H7 (cell line): ENCODE results near the gene SLC49A4. TPM values are rescaled to one million over a fixed set of nuclear protein-coding genes. Genes with fewer than 3 reads are reported as not detected.

Experiments used
- DNase-seq: peaks from one replicate; pipeline ENCODE4 v3.0.0; 2012
- H3K27me3 ChIP-seq: 2 replicates; pipeline ENCODE4 v1.6.0; 2011; ENCODE audit warnings: mild to moderate bottlenecking, low read length; ENCODE audit not compliant: control insufficient read depth, insufficient read depth
- H3K36me3 ChIP-seq: replicated peaks from 2 replicates; pipeline ENCODE4 v1.5.1; 2011; ENCODE audit warnings: low read length; ENCODE audit not compliant: control insufficient read depth, insufficient read depth
- H3K4me3 ChIP-seq: 2 replicates; pipeline ENCODE4 v1.5.1; 2011; ENCODE audit warnings: low read depth, mild to moderate bottlenecking, control low read depth, low read length, moderate library complexity; ENCODE audit not compliant: insufficient read depth
- total RNA-seq: library from RNA; depleted of rRNA; stranded (reverse); fragments of >200 nt; shearing (Covaris generic); gene quantifications from 2 replicates; pipeline ENCODE4 v1.2.3, GENCODE V29; 2014

The SLC49A4 gene
- total RNA-seq, 1 experiment from 2014 or later: 10.0 TPM

- Histone ChIP-seq H3K4me3 (no peak overlapping the region), H3K27me3 (no peaks in the 10 kb centered on the region; the same call in 1 of the 2 replicates), H3K36me3 (no peaks in the 10 kb centered on the region)
- DNase-seq: no peak
Observed at GRCh38 chr3:122892118-122892960, 97.5 kb downstream of the SLC49A4 start.

- H3K36me3 ChIP-seq: no peaks in the 10 kb centered on the region
- DNase-seq: no peak
- no peaks in the 10 kb centered on the region; the same call in 1 of the 2 replicates for H3K27me3 ChIP-seq
- no peak overlapping the region for H3K4me3 ChIP-seq
Observed at GRCh38 chr3:122893282-122893681, 98.4 kb downstream of the SLC49A4 start.

GRCh38 chr3:122893754-122894668 lies 99.1 kb downstream of the SLC49A4 start:
- Histone ChIP-seq H3K27me3 (no peaks in the 10 kb centered on the region; the same call in 1 of the 2 replicates), H3K4me3 (no peak overlapping the region), H3K36me3 (no peaks in the 10 kb centered on the region)
- DNase-seq: no peak

GRCh38 chr3:122898298-122898697 lies 103.4 kb downstream of the SLC49A4 start:
- DNase-seq: no peak

GRCh38 chr3:122902326-122902725 lies 107.5 kb downstream of the SLC49A4 start:
- DNase-seq: no peak
- Histone ChIP-seq H3K36me3 (no peaks in the 10 kb centered on the region), H3K27me3 (no peaks in the 10 kb centered on the region), H3K4me3 (no peak overlapping the region)

More at GRCh38 chr3:122898298-122898697, 103.4 kb downstream of the SLC49A4 start:
- Histone ChIP-seq H3K4me3 (no peak overlapping the region), H3K27me3 (no peaks in the 10 kb centered on the region; the same call in 1 of the 2 replicates), H3K36me3 (no peaks in the 10 kb centered on the region)

GRCh38 chr3:122903171-122903570 lies 108.3 kb downstream of the SLC49A4 start:
- Histone ChIP-seq H3K4me3 (no peak overlapping the region), H3K36me3 (no peaks in the 10 kb centered on the region), H3K27me3 (no peaks in the 10 kb centered on the region)
- peak; percentile 54 for DNase-seq

- Histone ChIP-seq H3K27me3 (no peaks in the 10 kb centered on the region), H3K4me3 (no peak overlapping the region), H3K36me3 (no peaks in the 10 kb centered on the region)
- DNase-seq: peak; percentile 14
Observed at GRCh38 chr3:122907471-122907870, 112.6 kb downstream of the SLC49A4 start.

- no peak overlapping the region for H3K4me3 ChIP-seq
- no peaks in the 10 kb centered on the region for H3K36me3 ChIP-seq
- no peaks in the 10 kb centered on the region for H3K27me3 ChIP-seq
- DNase-seq: peak; percentile 29
Observed at GRCh38 chr3:122908251-122908650, 113.4 kb downstream of the SLC49A4 start.

GRCh38 chr3:122911901-122912300 lies 117.0 kb downstream of the SLC49A4 start:
- Histone ChIP-seq H3K4me3 (no peak overlapping the region), H3K36me3 (no peaks in the 10 kb centered on the region), H3K27me3 (no peaks in the 10 kb centered on the region)
- no peak for DNase-seq

GRCh38 chr3:122912772-122913538 lies 118.1 kb downstream of the SLC49A4 start:
- no peaks in the 10 kb centered on the region for H3K36me3 ChIP-seq
- H3K27me3 ChIP-seq: no peaks in the 10 kb centered on the region
- peak overlapping the region; percentile 8; the same call in 1 of the 2 replicates for H3K4me3 ChIP-seq
- peak; percentile 64 for DNase-seq

- no peak for DNase-seq
- H3K4me3 ChIP-seq: peak overlapping the region; percentile 5; the same call in 1 of the 2 replicates
- H3K36me3 ChIP-seq: no peaks in the 10 kb centered on the region
- H3K27me3 ChIP-seq: no peaks in the 10 kb centered on the region
Observed at GRCh38 chr3:122913539-122914100, 118.8 kb downstream of the SLC49A4 start.

GRCh38 chr3:122915300-122916055 lies 120.6 kb downstream of the SLC49A4 start:
- DNase-seq: no peak
- H3K36me3 ChIP-seq: no peaks in the 10 kb centered on the region
- H3K4me3 ChIP-seq: no peak overlapping the region
- no peaks in the 10 kb centered on the region for H3K27me3 ChIP-seq

GRCh38 chr3:122916084-122916483 lies 121.2 kb downstream of the SLC49A4 start:
- no peaks in the 10 kb centered on the region for H3K36me3 ChIP-seq
- H3K4me3 ChIP-seq: no peak overlapping the region
- DNase-seq: peak; percentile 4
- no peaks in the 10 kb centered on the region for H3K27me3 ChIP-seq
